CD14-positive monocyte (primary cell): Measurements from ENCODE around the gene GPR137C. TPM values are rescaled to one million over a fixed set of nuclear protein-coding genes. Genes with fewer than 3 reads are reported as not detected.

Source experiments
- DNase-seq, 3 donors: peaks; one replicate each; pipeline ENCODE4 v3.0.0-alpha.2; 2011 to 2022
- H2AFZ ChIP-seq: 2 replicates; pipeline ENCODE4 v1.6.0; 2012; ENCODE audit warnings: mild to moderate bottlenecking, low read depth, low read length, inconsistent platforms; ENCODE audit not compliant: insufficient read depth, poor library complexity, severe bottlenecking
- H3K27ac ChIP-seq, 2 donors: 1 replicate in 1 of 2; 2 replicates in 1 of 2; pipeline ENCODE4 v1.5.1; 2012 to 2013; ENCODE audit warnings: low read length in 2 of 2, control low read depth in 1 of 2, inconsistent platforms in 1 of 2, low read depth in 1 of 2, mild to moderate bottlenecking in 1 of 2
- H3K27me3 ChIP-seq, 2 donors: one replicate each; pipeline versions ENCODE4 v1.6.0 to v1.6.1; 2011 to 2013; ENCODE audit warnings: low read length in 2 of 2; ENCODE audit not compliant: control insufficient read depth in 2 of 2, insufficient read depth in 2 of 2
- H3K36me3 ChIP-seq, 2 donors: replicated peaks in 1 of 2; 1 replicate in 1 of 2; 2 replicates in 1 of 2; pipeline versions ENCODE4 v1.5.1 to v1.6.1; 2012 to 2013; ENCODE audit warnings: low read length in 2 of 2, control low read depth in 1 of 2, inconsistent platforms in 1 of 2, mild to moderate bottlenecking in 1 of 2; ENCODE audit not compliant: insufficient read depth in 2 of 2, control insufficient read depth in 1 of 2
- H3K4me1 ChIP-seq, 2 donors: 1 replicate in 1 of 2; 2 replicates in 1 of 2; pipeline versions ENCODE4 v1.5.1 to v1.6.1; 2012 to 2013; ENCODE audit warnings: low read length in 2 of 2, control low read depth in 1 of 2, inconsistent platforms in 1 of 2, mild to moderate bottlenecking in 1 of 2, moderate library complexity in 1 of 2; ENCODE audit not compliant: insufficient read depth in 2 of 2, control insufficient read depth in 1 of 2
- H3K4me2 ChIP-seq: replicated peaks from 2 replicates; pipeline ENCODE3; 2012; ENCODE audit warnings: low read length, moderate library complexity, mild to moderate bottlenecking; ENCODE audit not compliant: poor library complexity, severe bottlenecking; ENCODE audit errors: extremely low read depth
- H3K4me3 ChIP-seq, 3 experiments: fragments of 200-600 bp in 1 of 3; sonication (generic) in 1 of 3; replicated peaks in 1 of 3; 1 replicate in 2 of 3; 2 replicates in 1 of 3; pipeline ENCODE4 v1.5.1; 2011 to 2013; ENCODE audit warnings: low read length in 3 of 3, mild to moderate bottlenecking in 3 of 3, control low read depth in 2 of 3, low read depth in 2 of 3, inconsistent platforms in 1 of 3, moderate library complexity in 1 of 3
- H3K79me2 ChIP-seq: 2 replicates; pipeline ENCODE4 v1.6.0; 2012; ENCODE audit warnings: mild to moderate bottlenecking, control low read depth, inconsistent platforms, low read length, moderate library complexity; ENCODE audit not compliant: insufficient read depth
- H3K9ac ChIP-seq: 2 replicates; pipeline ENCODE4 v1.6.0; 2017; ENCODE audit warnings: low read length, mild to moderate bottlenecking; ENCODE audit not compliant: insufficient read depth, poor library complexity, severe bottlenecking
- H3K9me3 ChIP-seq, 2 donors: replicated peaks in 1 of 2; 1 replicate in 1 of 2; 2 replicates in 1 of 2; pipeline versions ENCODE4 v1.5.1 to v1.6.1; 2012 to 2013; ENCODE audit warnings: low read length in 2 of 2, control low read depth in 1 of 2; ENCODE audit not compliant: control insufficient read depth in 1 of 2, insufficient read depth in 1 of 2
- H4K20me1 ChIP-seq: 2 replicates; pipeline ENCODE4 v1.6.0; 2012; ENCODE audit warnings: mild to moderate bottlenecking, low read length, control low read depth, moderate library complexity; ENCODE audit not compliant: insufficient read depth
- H3K27ac Mint-ChIP-seq, 7 donors: one replicate each; pipeline ENCODE4 v1.8.0; 2020; ENCODE audit warnings: mild to moderate bottlenecking in 7 of 7, mixed read lengths in 7 of 7, moderate library complexity in 6 of 7, inconsistent platforms in 2 of 7
- H3K27me3 Mint-ChIP-seq, 3 donors: one replicate each; pipeline ENCODE4 v1.8.0; 2021 to 2022; ENCODE audit warnings: low read depth in 3 of 3, mild to moderate bottlenecking in 3 of 3, mixed read lengths in 3 of 3, moderate library complexity in 3 of 3, inconsistent platforms in 1 of 3
- H3K36me3 Mint-ChIP-seq, 2 donors: one replicate each; pipeline ENCODE4 v1.8.0; 2020; ENCODE audit warnings: mixed read lengths in 2 of 2, inconsistent platforms in 1 of 2, mild to moderate bottlenecking in 1 of 2
- H3K4me1 Mint-ChIP-seq: one replicate; pipeline ENCODE4 v1.8.0; 2020; ENCODE audit warnings: mild to moderate bottlenecking, mixed read lengths
- H3K4me3 Mint-ChIP-seq, 2 donors: one replicate each; pipeline ENCODE4 v1.8.0; 2020; ENCODE audit warnings: mild to moderate bottlenecking in 2 of 2, mixed read lengths in 2 of 2, moderate library complexity in 1 of 2
- H3K9me3 Mint-ChIP-seq, 7 donors: one replicate each; pipeline ENCODE4 v1.8.0; 2020 to 2022; ENCODE audit warnings: mixed read lengths in 7 of 7, mild to moderate bottlenecking in 6 of 7, moderate library complexity in 6 of 7, inconsistent platforms in 2 of 7
- CTCF ChIP-seq: fragments of 200-600 bp; IDR thresholded peaks from one replicate; pipeline ENCODE4 v1.8.0; 2022; ENCODE audit warnings: antibody characterized with exemption, mild to moderate bottlenecking
- WGBS: methylation state at CpG from one replicate; pipeline ENCODE4 v1.1.5; 2013; ENCODE audit warnings: missing lambda C conversion rate; ENCODE audit not compliant: insufficient coverage; 5-methylcytosine and 5-hydroxymethylcytosine counted together
- intact Hi-C, 2 donors: fragments of 100-400 bp; cut with micrococcal nuclease; formaldehyde crosslinking; loops; one replicate each; pipeline versions ENCODE4 v1.15.0 to v1.15.1; 2023
- polyA plus RNA-seq, 3 donors: library from polyadenylated mRNA; depleted of rRNA in 1 of 3; unstranded in 2 of 3; stranded (reverse) in 1 of 3; fragments of 300-500 nt in 2 of 3; fragments of >200 nt in 1 of 3; fragmentation: Illumina TruSeq in 2 of 3; gene quantifications; 1 replicate in 2 of 3; 2 replicates in 1 of 3; pipeline ENCODE4 v1.2.3, GENCODE V29; 2012 to 2021

Gene GPR137C
- polyA plus RNA-seq, 3 donors, result 0.04 TPM; not detected in 2

GRCh38 chr14:52640137-52640536 lies 87.5 kb downstream of the GPR137C start:
- Mint-ChIP-seq H3K27ac (no peak overlapping the region), H3K4me3 (no peak overlapping the region), H3K27me3 (no peaks in the 10 kb centered on the region), H3K4me1 (no peaks in the 10 kb centered on the region), H3K9me3 (peaks cover 0 to 6% (median 5%) of the 10 kb centered on the region in 7 donors), H3K36me3 (peaks cover 24 to 39% of the 10 kb centered on the region in 2 donors)
- Histone ChIP-seq H3K9ac (no peak overlapping the region), H3K36me3 (peaks cover 20 to 41% of the 10 kb centered on the region in 2 donors), H3K4me2 (no peak overlapping the region), H3K4me3 (no peak overlapping the region), H3K9me3 (no peaks in the 10 kb centered on the region), H3K27ac (no peak overlapping the region), H4K20me1 (no peaks in the 10 kb centered on the region), H2AFZ (no peak overlapping the region), H3K27me3 (no peaks in the 10 kb centered on the region), H3K79me2 (no peaks in the 10 kb centered on the region), H3K4me1 (no peaks in the 10 kb centered on the region)
- DNase-seq, result no peak
- WGBS, result 95% methylated on average over 3 of the region's 4 CpGs
- no peak for TF ChIP-seq CTCF
- intact Hi-C loops, result no loop called here

- Histone ChIP-seq H4K20me1 (no peaks in the 10 kb centered on the region), H3K4me1 (no peaks in the 10 kb centered on the region), H3K9ac (no peak overlapping the region), H3K79me2 (no peaks in the 10 kb centered on the region), H3K36me3 (peaks cover 35 to 58% of the 10 kb centered on the region in 2 donors), H3K4me3 (no peak overlapping the region), H2AFZ (no peak overlapping the region), H3K4me2 (no peak overlapping the region), H3K27ac (no peak overlapping the region), H3K9me3 (no peaks in the 10 kb centered on the region), H3K27me3 (no peaks in the 10 kb centered on the region)
- H3K36me3 Mint-ChIP-seq, result peaks cover 39 to 55% of the 10 kb centered on the region in 2 donors
- no peak for TF ChIP-seq CTCF
- WGBS, result no CpG with 5 or more reads among the region's 1 CpG
- H3K4me3 Mint-ChIP-seq, result no peak overlapping the region
- no peaks in the 10 kb centered on the region for H3K27me3 Mint-ChIP-seq
- H3K27ac Mint-ChIP-seq, result no peak overlapping the region
- intact Hi-C loops, result no loop called here
- peaks cover 0 to 6% (median 5%) of the 10 kb centered on the region in 7 donors for H3K9me3 Mint-ChIP-seq
- DNase-seq, result no peak
- no peaks in the 10 kb centered on the region for H3K4me1 Mint-ChIP-seq
Measured at GRCh38 chr14:52641745-52642144, 89.1 kb downstream of the GPR137C start.
